Trophoblast cell (in vitro differentiated cells and primary cell): ENCODE data around the gene SGSM2.

Experiments used
- DNase-seq, 2 donors: peaks; one replicate each; pipeline ENCODE4 v3.0.0-alpha.2; 2016
- H2AFZ ChIP-seq: 2 replicates; pipeline ENCODE4 v1.6.1; 2013; ENCODE audit warnings: low read length, moderate library complexity, mild to moderate bottlenecking; ENCODE audit not compliant: insufficient read depth, poor library complexity
- H2AK5ac ChIP-seq: 2 replicates; pipeline ENCODE4 v1.6.1; 2013; ENCODE audit warnings: mild to moderate bottlenecking, low read length
- H2BK120ac ChIP-seq: 2 replicates; pipeline ENCODE4 v1.6.1; 2013; ENCODE audit warnings: low read length, mild to moderate bottlenecking, moderate library complexity; ENCODE audit not compliant: insufficient read depth, poor library complexity
- H2BK12ac ChIP-seq: 2 replicates; pipeline ENCODE4 v1.6.1; 2013; ENCODE audit warnings: mild to moderate bottlenecking, low read length, moderate library complexity
- H2BK5ac ChIP-seq: 2 replicates; pipeline ENCODE4 v1.6.1; 2013; ENCODE audit warnings: low read length, low read depth, moderate library complexity, mild to moderate bottlenecking; ENCODE audit not compliant: poor library complexity
- H3K14ac ChIP-seq: 2 replicates; pipeline ENCODE4 v1.6.1; 2013; ENCODE audit warnings: mild to moderate bottlenecking, low read length
- H3K18ac ChIP-seq: 2 replicates; pipeline ENCODE4 v1.6.1; 2013; ENCODE audit warnings: mild to moderate bottlenecking, low read length
- H3K23ac ChIP-seq: 2 replicates; pipeline ENCODE4 v1.6.1; 2013; ENCODE audit warnings: low read length
- H3K27ac ChIP-seq: 2 replicates; pipeline ENCODE4 v1.5.1; 2013; ENCODE audit warnings: low read depth, mild to moderate bottlenecking, inconsistent platforms, low read length, moderate library complexity
- H3K27me3 ChIP-seq: 2 replicates; pipeline ENCODE4 v1.6.1; 2013; ENCODE audit warnings: inconsistent platforms, mild to moderate bottlenecking, low read length, moderate library complexity; ENCODE audit not compliant: insufficient read depth
- H3K36me3 ChIP-seq, 2 experiments: 1 replicate in 1 of 2; 2 replicates in 1 of 2; pipeline ENCODE4 v1.6.1; 2013; ENCODE audit warnings: low read length in 2 of 2, mild to moderate bottlenecking in 2 of 2, moderate library complexity in 1 of 2; ENCODE audit not compliant: insufficient read depth in 2 of 2, control insufficient read depth in 1 of 2
- H3K4ac ChIP-seq: 2 replicates; pipeline ENCODE4 v1.6.1; 2013; ENCODE audit warnings: low read depth, mild to moderate bottlenecking, low read length, moderate library complexity
- H3K4me1 ChIP-seq, 2 experiments: 1 replicate in 1 of 2; 2 replicates in 1 of 2; pipeline ENCODE4 v1.6.1; 2013; ENCODE audit warnings: low read length in 2 of 2, mild to moderate bottlenecking in 2 of 2, moderate library complexity in 1 of 2; ENCODE audit not compliant: insufficient read depth in 2 of 2, control insufficient read depth in 1 of 2
- H3K4me2 ChIP-seq: 2 replicates; pipeline ENCODE4 v1.6.1; 2013; ENCODE audit warnings: inconsistent platforms, mild to moderate bottlenecking, low read length, moderate library complexity
- H3K4me3 ChIP-seq: 2 replicates; pipeline ENCODE4 v1.5.1; 2013; ENCODE audit warnings: mild to moderate bottlenecking, low read depth, low read length, inconsistent platforms
- H3K79me1 ChIP-seq: one replicate; pipeline ENCODE4 v1.6.1; 2013; ENCODE audit warnings: low read length
- H3K79me2 ChIP-seq: 2 replicates; pipeline ENCODE4 v1.6.1; 2013; ENCODE audit warnings: low read length, mild to moderate bottlenecking; ENCODE audit not compliant: control insufficient read depth, insufficient read depth, poor library complexity
- H3K9ac ChIP-seq: 2 replicates; pipeline ENCODE4 v1.6.1; 2013; ENCODE audit warnings: mild to moderate bottlenecking, low read length
- H3K9me3 ChIP-seq: 2 replicates; pipeline ENCODE4 v1.6.1; 2013; ENCODE audit warnings: low read depth, mild to moderate bottlenecking, control low read depth, inconsistent platforms, low read length; ENCODE audit not compliant: insufficient read depth
- H4K12ac ChIP-seq: 2 replicates; pipeline ENCODE4 v1.6.1; 2013; ENCODE audit warnings: low read depth, mild to moderate bottlenecking, low read length, moderate library complexity
- H4K8ac ChIP-seq: 2 replicates; pipeline ENCODE4 v1.6.1; 2013; ENCODE audit warnings: low read depth, mild to moderate bottlenecking, low read length, moderate library complexity
- H4K91ac ChIP-seq: one replicate; pipeline ENCODE4 v1.6.1; 2013; ENCODE audit warnings: low read depth, mild to moderate bottlenecking, low read length, moderate library complexity
- WGBS: extraction: QIAGEN DNeasy Blood & Tissue Kit; methylation state at CpG from one replicate; pipeline ENCODE4 v1.1.7; 2013; ENCODE audit warnings: missing lambda C conversion rate; ENCODE audit not compliant: insufficient read length, insufficient coverage; ENCODE audit errors: extremely low coverage; 5-methylcytosine and 5-hydroxymethylcytosine counted together

SGSM2 gene

GRCh38 chr17:2419486-2419885 lies 82.2 kb downstream of the SGSM2 start:
- no peak for DNase-seq
- no peak overlapping the region for H2AK5ac ChIP-seq
- H3K9ac ChIP-seq = no peak overlapping the region
- no peak overlapping the region for H4K8ac ChIP-seq
- no peak overlapping the region for H3K18ac ChIP-seq
- no peak overlapping the region for H3K27ac ChIP-seq
- no peak overlapping the region for H3K14ac ChIP-seq
- H3K4me2 ChIP-seq = no peak overlapping the region
- no peaks in the 10 kb centered on the region for H3K9me3 ChIP-seq
- H4K12ac ChIP-seq = no peak overlapping the region
- no peaks in the 10 kb centered on the region for H3K27me3 ChIP-seq
- peaks cover 31 to 33% of the 10 kb centered on the region in 2 experiments for H3K36me3 ChIP-seq
- no peaks in the 10 kb centered on the region for H3K79me1 ChIP-seq
- no peak overlapping the region for H3K23ac ChIP-seq
- H3K79me2 ChIP-seq = no peaks in the 10 kb centered on the region
- no CpG with 5 or more reads among the region's 6 CpGs for WGBS
- no peak overlapping the region for H4K91ac ChIP-seq
- H3K4me3 ChIP-seq = no peak overlapping the region
- H3K4me1 ChIP-seq = no peaks in the 10 kb centered on the region
- no peak overlapping the region for H3K4ac ChIP-seq
- H2AFZ ChIP-seq = no peak overlapping the region
- H2BK5ac ChIP-seq = no peak overlapping the region
- H2BK120ac ChIP-seq = no peak overlapping the region
- no peak overlapping the region for H2BK12ac ChIP-seq

- H3K27me3 ChIP-seq = no peaks in the 10 kb centered on the region
- no peak overlapping the region for H3K14ac ChIP-seq
- DNase-seq = no peak
- peaks cover 24 to 28% of the 10 kb centered on the region in 2 experiments for H3K36me3 ChIP-seq
- no peak overlapping the region for H2BK5ac ChIP-seq
- H3K4me1 ChIP-seq = no peaks in the 10 kb centered on the region
- H3K79me1 ChIP-seq = no peaks in the 10 kb centered on the region
- no peak overlapping the region for H4K91ac ChIP-seq
- H4K8ac ChIP-seq = no peak overlapping the region
- H3K4ac ChIP-seq = no peak overlapping the region
- H3K27ac ChIP-seq = no peak overlapping the region
- H3K9me3 ChIP-seq = no peaks in the 10 kb centered on the region
- no peaks in the 10 kb centered on the region for H3K79me2 ChIP-seq
- no peak overlapping the region for H4K12ac ChIP-seq
- H3K4me3 ChIP-seq = no peak overlapping the region
- no peak overlapping the region for H3K23ac ChIP-seq
- no peak overlapping the region for H2BK120ac ChIP-seq
- H3K4me2 ChIP-seq = no peak overlapping the region
- no peak overlapping the region for H2BK12ac ChIP-seq
- no peak overlapping the region for H2AFZ ChIP-seq
- H3K18ac ChIP-seq = no peak overlapping the region
- no peak overlapping the region for H3K9ac ChIP-seq
- no CpG with 5 or more reads among the region's 12 CpGs for WGBS
- no peak overlapping the region for H2AK5ac ChIP-seq
These were observed 82.9 kb downstream of the SGSM2 start for GRCh38 chr17:2420176-2420575.

GRCh38 chr17:2421315-2422147 lies 84.2 kb downstream of the SGSM2 start:
- Histone ChIP-seq H2AFZ (no peak overlapping the region), H2BK12ac (no peak overlapping the region), H3K4me2 (no peak overlapping the region), H3K79me1 (no peaks in the 10 kb centered on the region), H4K8ac (no peak overlapping the region), H3K9ac (no peak overlapping the region), H2AK5ac (no peak overlapping the region), H2BK120ac (no peak overlapping the region), H3K27me3 (no peaks in the 10 kb centered on the region), H3K23ac (no peak overlapping the region), H2BK5ac (no peak overlapping the region), H4K12ac (no peak overlapping the region), H3K4me1 (no peaks in the 10 kb centered on the region), H3K9me3 (no peaks in the 10 kb centered on the region), H4K91ac (no peak overlapping the region), H3K27ac (no peak overlapping the region), H3K14ac (no peak overlapping the region), H3K4ac (no peak overlapping the region), H3K4me3 (no peak overlapping the region), H3K18ac (no peak overlapping the region), H3K36me3 (peaks cover 22 to 27% of the 10 kb centered on the region in 2 experiments), H3K79me2 (no peaks in the 10 kb centered on the region)
- WGBS = no CpG with 5 or more reads among the region's 27 CpGs
- DNase-seq = peak in 1 of 2 donors; percentile 62

- Histone ChIP-seq H3K79me1 (no peaks in the 10 kb centered on the region), H3K36me3 (peaks cover 23 to 24% of the 10 kb centered on the region in 2 experiments), H4K8ac (no peak overlapping the region), H3K14ac (no peak overlapping the region), H3K23ac (no peak overlapping the region), H3K4ac (no peak overlapping the region), H3K18ac (no peak overlapping the region), H2AK5ac (no peak overlapping the region), H2BK5ac (no peak overlapping the region), H3K9ac (no peak overlapping the region), H4K12ac (no peak overlapping the region), H3K4me3 (no peak overlapping the region), H3K27ac (no peak overlapping the region), H3K79me2 (no peaks in the 10 kb centered on the region), H3K27me3 (no peaks in the 10 kb centered on the region), H2BK12ac (no peak overlapping the region), H3K4me2 (no peak overlapping the region), H2BK120ac (no peak overlapping the region), H2AFZ (no peak overlapping the region), H3K9me3 (no peaks in the 10 kb centered on the region), H3K4me1 (no peaks in the 10 kb centered on the region), H4K91ac (no peak overlapping the region)
- WGBS = no CpG with 5 or more reads among the region's 6 CpGs
- DNase-seq = no peak
These were observed 86.0 kb downstream of the SGSM2 start for GRCh38 chr17:2423271-2423670.
